GM19023 (cell line): ENCODE measurements around the gene MPZ.
"Not testable (repeated sequence)": the region's sequence is repeated elsewhere in the genome, so short reads cannot be mapped to it uniquely, and the experiment has no call there.

ENCODE experiments used
- ATAC-seq: cut with Tn5 transposase; IDR thresholded peaks from one replicate; pipeline ENCODE4 v1.9.1; 2021; ENCODE audit warnings: mild to moderate bottlenecking, moderate library complexity; ENCODE audit not compliant: unreplicated experiment

The MPZ gene

DNA sequence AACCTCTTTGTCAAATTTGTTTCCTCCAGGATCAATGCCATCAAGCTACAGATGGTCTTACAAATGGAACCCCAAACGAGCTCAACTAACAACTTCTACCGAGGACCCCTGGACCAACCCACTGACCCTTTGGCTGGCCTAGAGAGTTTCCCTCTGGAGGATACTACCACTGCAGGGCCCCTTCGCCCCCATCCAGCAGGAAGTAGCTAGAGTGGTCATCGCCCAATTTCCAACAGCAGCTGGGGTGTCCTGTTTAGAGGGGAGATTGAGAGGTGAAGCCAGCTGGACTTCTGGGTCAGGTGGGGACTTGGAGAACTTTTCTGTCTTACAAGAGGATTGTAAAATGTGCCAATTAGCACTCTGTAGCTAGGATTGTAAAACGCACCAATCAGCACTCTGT lies 52.7 kb downstream of the MPZ start:
- not testable (repeated sequence) for ATAC-seq

DNA sequence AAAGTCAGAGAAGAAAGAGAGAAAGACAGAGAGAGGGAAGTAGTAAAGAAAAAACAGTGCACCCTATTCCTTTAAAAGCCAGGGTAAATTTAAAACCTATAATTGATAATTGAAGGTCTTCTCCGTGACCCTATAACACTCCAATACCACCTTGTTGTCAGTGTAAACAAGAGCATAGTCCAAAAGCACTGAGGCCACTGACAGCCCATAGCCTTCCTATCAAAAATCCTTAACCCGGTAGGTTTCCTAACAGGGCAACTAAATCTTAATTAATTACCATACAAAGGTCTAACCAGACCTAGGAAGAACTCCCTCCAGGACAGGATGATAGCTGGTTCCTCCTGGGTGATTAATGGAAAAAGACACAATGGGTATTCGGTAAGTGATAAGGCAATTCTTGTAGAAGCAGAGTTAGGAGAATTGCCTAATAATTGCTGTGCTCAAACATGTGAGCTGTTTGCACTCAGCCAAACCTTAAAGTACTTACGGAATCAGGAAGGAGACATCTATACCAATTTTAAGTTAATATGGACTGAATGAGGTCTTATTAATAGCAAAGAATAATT lies 53.7 kb downstream of the MPZ start:
- ATAC-seq = not testable (repeated sequence)

DNA sequence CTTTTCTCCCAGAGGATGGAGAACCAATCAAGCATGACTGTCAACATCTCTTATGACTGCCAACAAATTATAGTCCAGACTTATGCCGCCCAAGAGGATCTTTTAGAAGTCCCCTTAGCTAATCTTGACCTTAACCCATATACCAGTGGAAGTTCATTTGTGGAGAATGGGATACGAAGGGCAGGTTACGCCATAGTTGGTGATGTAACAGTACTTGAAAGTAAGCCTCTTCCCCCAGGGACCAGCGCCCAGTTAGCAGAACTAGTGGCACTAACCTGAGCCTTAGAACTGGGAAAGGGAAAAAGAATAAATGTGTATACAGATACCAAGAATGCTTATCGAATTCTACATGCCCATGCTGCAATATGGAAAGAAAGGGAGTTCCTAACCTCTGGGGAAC lies 54.5 kb downstream of the MPZ start:
- not testable (repeated sequence) for ATAC-seq
